ENCODE results near the gene TPRN. TPM values are rescaled to one million over a fixed set of nuclear protein-coding genes. Genes with fewer than 3 reads are reported as not detected.

Gene TPRN
- total and polyA plus RNA-seq, 9 of the 15 experiments (the other 6 are each of a cell fraction or from before 2014, with no cell fraction given), result 0.31 to 31.9 (median 4.4) TPM

- in situ Hi-C loops (cut with MboI) (no loop called here), intact Hi-C loops (cut with micrococcal nuclease) (no loop called here)
- TF ChIP-seq ZNF280A (IDR thresholded peaks at IDR 0.05; ENCODE audit: low read depth, partially characterized antibody), result no peak
- TF ChIP-seq POLR2G (IDR thresholded peaks at IDR 0.05; ENCODE audit: low read depth, low read length), result peak; percentile 58
- no peak for TF ChIP-seq ZNF57 (CRISPR knock-in tag; IDR thresholded peaks at IDR 0.05)
- no peak for TF ChIP-seq ASH1L (IDR thresholded peaks at IDR 0.05; ENCODE audit: borderline replicate concordance, low read depth, partially characterized antibody)
- TF ChIP-seq HDAC1 (IDR thresholded peaks at IDR 0.05), result no peak
- TF ChIP-seq RBFOX2 (IDR thresholded peaks at IDR 0.05; ENCODE audit: low read depth, low read length), result peak; percentile 51
- TF ChIP-seq PCBP1 (IDR thresholded peaks at IDR 0.05; ENCODE audit: low read depth, low read length, poor library complexity, severe bottlenecking), result peak; percentile 54
- TF ChIP-seq ZBTB9 (CRISPR knock-in tag; IDR thresholded peaks at IDR 0.05), result no peak
- TF ChIP-seq ZNF175 (CRISPR knock-in tag; IDR thresholded peaks at IDR 0.05; ENCODE audit: low read depth), result no peak
- peak; percentile 53 for TF ChIP-seq RBM22 (IDR thresholded peaks at IDR 0.05; ENCODE audit: low read depth, low read length, poor library complexity, severe bottlenecking)
- TF ChIP-seq KAT2B (IDR thresholded peaks at IDR 0.05; ENCODE audit: low read depth, low read length), result no peak
- POLR2A ChIA-PET, result interaction anchor here (0.6 to 6.7 kb wide), 5 partner anchors 11 to 63 kb away, joined by 3 to 56 read pairs (median 3); partner anchors contain the start of genes NDOR1, TMEM203, TPRN and TUBB4B
- no TSS peak for BruUV-seq (replicated peaks)
- Histone ChIP-seq H3K27me3 (ENCODE audit: control insufficient read depth in 2 of 2, insufficient read depth in 2 of 2, low read length in 2 of 2) (no peaks in the 10 kb centered on the region), H4K20me1 (replicated peaks; ENCODE audit: control insufficient read depth, insufficient read depth, low read length) (peaks cover 2% of the 10 kb centered on the region), H3K9me3 (replicated peaks; ENCODE audit: control insufficient read depth, insufficient read depth, low read depth, low read length) (no peaks in the 10 kb centered on the region), H2AFZ (ENCODE audit: low read depth, low read length) (no peak overlapping the region), H3K9me1 (ENCODE audit: control insufficient read depth, insufficient read depth, low read length) (no peaks in the 10 kb centered on the region), H3K27ac (ENCODE audit: extremely low read depth, low read depth, low read length) (no peak overlapping the region), H3K4me1 (replicated peaks in 1 of 2; ENCODE audit: control insufficient read depth in 2 of 2, insufficient read depth in 2 of 2, low read length in 2 of 2) (peaks cover 14 to 97% of the 10 kb centered on the region in 2 experiments), H3K79me2 (ENCODE audit: control insufficient read depth, insufficient read depth, low read length) (peaks cover 47% of the 10 kb centered on the region), H3K36me3 (ENCODE audit: control insufficient read depth, insufficient read depth, low read length) (peaks cover 39% of the 10 kb centered on the region; the same call in 2 of the 3 replicates), H3K9ac (ENCODE audit: insufficient read depth in 1 of 2, low read depth in 2 of 2, low read length in 2 of 2) (peak overlapping the region in 1 of 2 experiments; percentile 78; a peak in 2 of 4 replicates), H3K4me3 (no peak overlapping the region), H3K4me2 (ENCODE audit: insufficient read depth, low read length) (no peak overlapping the region)
- FAIRE-seq (no peak), DNase-seq (ENCODE audit: extremely low read depth in 1 of 4, low spot score in 3 of 4) (no peak), ATAC-seq (no peak)
- 80% methylated on average over 12 of the region's 22 CpGs for WGBS (ENCODE audit: insufficient coverage, low coverage, missing lambda C conversion rate)
- CTCF ChIA-PET (ENCODE audit: low intra/inter-chr PET ratio), result no interaction called here
Observed at GRCh38 chr9:137191691-137192447, 8.7 kb downstream of the TPRN start.
